ENCODE results near the gene ECHDC3.

ECHDC3 gene

DNA sequence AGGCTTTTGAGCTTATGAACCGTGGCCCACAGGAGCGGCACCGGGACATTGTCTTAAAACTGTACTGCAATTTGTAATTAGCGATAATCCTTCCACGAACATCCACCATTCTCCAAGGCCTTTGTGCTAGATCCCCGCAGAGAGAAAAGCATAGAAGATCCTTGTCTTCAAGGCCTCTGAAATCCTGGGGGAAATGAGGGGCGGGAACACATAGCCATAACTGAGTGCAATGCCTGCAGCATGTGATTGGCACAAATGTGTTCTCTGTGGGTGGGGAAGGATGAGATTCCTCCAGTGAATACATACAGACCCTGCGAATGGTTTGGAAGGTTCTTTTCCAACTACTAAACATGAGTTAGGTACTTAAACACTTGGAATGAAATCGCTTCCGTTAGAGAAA lies 55.1 kb downstream of the ECHDC3 start:
- Histone ChIP-seq H3K4me1 (ENCODE audit: control insufficient read depth, insufficient read depth, low read length) (0 out of 2 replicates have a peak, but pooled peaks cover 2% of the 10 kb centered on the region), H3K27me3 (ENCODE audit: control insufficient read depth, insufficient read depth, low read length) (no peaks in the 10 kb centered on the region), H3K36me3 (ENCODE audit: control insufficient read depth, insufficient read depth, low read length) (no peaks in the 10 kb centered on the region), H3K9me3 (ENCODE audit: control insufficient read depth, insufficient read depth, low read length) (no peaks in the 10 kb centered on the region), H3K4me3 (ENCODE audit: low read length) (no peak overlapping the region), H3K27ac (ENCODE audit: low read length) (no peak overlapping the region)
- WGBS (ENCODE audit: insufficient coverage, insufficient read length): no CpG with 5 or more reads among the region's 10 CpGs
- no peak for DNase-seq (ENCODE audit: low read depth, low spot score)

GRCh38 chr10:11797847-11798633 lies 55.9 kb downstream of the ECHDC3 start:
- WGBS (ENCODE audit: insufficient coverage, insufficient read length): no CpG with 5 or more reads among the region's 12 CpGs
- no peak overlapping the region for H3K27ac ChIP-seq (ENCODE audit: low read length)
- H3K4me1 ChIP-seq (ENCODE audit: control insufficient read depth, insufficient read depth, low read length): 0 out of 2 replicates have a peak, but pooled peaks cover 2% of the 10 kb centered on the region
- H3K36me3 ChIP-seq (ENCODE audit: control insufficient read depth, insufficient read depth, low read length): no peaks in the 10 kb centered on the region
- no peak for DNase-seq (ENCODE audit: low read depth, low spot score)
- no peak overlapping the region for H3K4me3 ChIP-seq (ENCODE audit: low read length)
- no peaks in the 10 kb centered on the region for H3K27me3 ChIP-seq (ENCODE audit: control insufficient read depth, insufficient read depth, low read length)
- H3K9me3 ChIP-seq (ENCODE audit: control insufficient read depth, insufficient read depth, low read length): no peaks in the 10 kb centered on the region

DNA sequence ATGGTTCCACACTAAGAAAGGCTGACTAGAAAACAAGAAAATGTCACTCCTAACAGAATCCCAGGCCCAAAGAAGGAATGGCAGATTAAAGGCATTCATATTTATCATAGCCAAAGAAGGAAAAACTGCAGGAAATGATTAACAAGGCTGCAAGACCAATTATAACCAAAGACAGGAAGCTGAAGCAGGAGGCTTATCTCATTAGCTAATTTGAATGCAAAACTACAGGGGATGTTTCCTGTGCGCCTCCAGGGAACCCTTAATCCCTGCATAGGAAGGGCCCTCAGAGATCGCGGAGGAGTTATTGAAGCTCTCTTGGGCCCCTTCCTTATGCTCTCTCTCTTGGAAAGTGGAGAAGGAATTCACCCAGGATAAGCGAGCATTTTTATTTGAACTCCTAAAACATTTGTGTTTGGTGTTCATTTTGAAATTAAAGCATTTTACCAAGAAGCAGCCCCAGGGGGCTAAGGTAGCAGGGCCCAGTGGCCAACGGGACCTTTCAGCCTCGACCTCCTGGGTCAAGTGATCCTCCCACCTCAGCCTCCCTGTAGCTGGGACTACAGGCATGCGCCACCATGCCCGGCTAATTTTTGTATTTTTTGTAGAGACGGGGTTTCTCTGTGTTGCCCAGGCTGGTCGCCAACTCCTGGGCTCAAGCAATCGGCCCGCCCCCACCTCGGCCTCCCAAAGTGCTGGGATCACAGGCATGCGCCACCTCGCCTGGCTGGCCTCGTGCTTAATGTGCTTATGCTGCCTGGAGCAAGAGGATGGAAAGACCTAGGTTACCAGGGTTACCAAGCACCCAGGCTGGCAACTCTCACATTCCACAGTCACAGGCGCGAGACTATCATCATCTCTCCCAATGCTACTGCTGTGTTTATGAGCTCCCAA lies 56.9 kb downstream of the ECHDC3 start:
- 0 out of 2 replicates have a peak, but pooled peaks cover 2% of the 10 kb centered on the region for H3K4me1 ChIP-seq (ENCODE audit: control insufficient read depth, insufficient read depth, low read length)
- no peaks in the 10 kb centered on the region for H3K27me3 ChIP-seq (ENCODE audit: control insufficient read depth, insufficient read depth, low read length)
- no CpG with 5 or more reads among the region's 18 CpGs for WGBS (ENCODE audit: insufficient coverage, insufficient read length)
- H3K27ac ChIP-seq (ENCODE audit: low read length): no peak overlapping the region
- no peak overlapping the region for H3K4me3 ChIP-seq (ENCODE audit: low read length)
- no peaks in the 10 kb centered on the region for H3K36me3 ChIP-seq (ENCODE audit: control insufficient read depth, insufficient read depth, low read length)
- no peak for DNase-seq (ENCODE audit: low read depth, low spot score)
- H3K9me3 ChIP-seq (ENCODE audit: control insufficient read depth, insufficient read depth, low read length): no peaks in the 10 kb centered on the region

DNA sequence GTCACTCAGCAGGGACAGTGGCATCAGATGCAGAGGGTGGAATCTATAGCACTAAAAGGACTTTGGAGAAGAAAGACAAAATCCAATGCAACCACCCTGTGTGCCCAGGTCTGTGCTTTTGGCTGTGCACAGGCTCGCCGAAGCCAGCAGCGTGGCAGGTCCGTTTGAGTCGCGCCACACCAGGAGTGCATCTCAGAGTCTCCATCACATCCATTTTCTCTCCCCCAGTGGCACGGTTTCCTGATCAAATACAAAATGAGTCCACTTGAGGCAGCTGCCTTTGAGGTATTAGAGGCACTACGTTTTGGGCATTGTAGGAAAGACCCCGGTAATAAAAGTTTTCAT lies 57.5 kb downstream of the ECHDC3 start:
- Histone ChIP-seq H3K4me1 (ENCODE audit: control insufficient read depth, insufficient read depth, low read length) (0 out of 2 replicates have a peak, but pooled peaks cover 2% of the 10 kb centered on the region), H3K9me3 (ENCODE audit: control insufficient read depth, insufficient read depth, low read length) (no peaks in the 10 kb centered on the region), H3K36me3 (ENCODE audit: control insufficient read depth, insufficient read depth, low read length) (no peaks in the 10 kb centered on the region; the same call in 1 of the 2 replicates), H3K27me3 (ENCODE audit: control insufficient read depth, insufficient read depth, low read length) (no peaks in the 10 kb centered on the region), H3K27ac (ENCODE audit: low read length) (no peak overlapping the region), H3K4me3 (ENCODE audit: low read length) (no peak overlapping the region)
- no peak for DNase-seq (ENCODE audit: low read depth, low spot score)
- WGBS (ENCODE audit: insufficient coverage, insufficient read length): no CpG with 5 or more reads among the region's 9 CpGs

GRCh38 chr10:11804336-11804735 lies 62.2 kb downstream of the ECHDC3 start:
- Histone ChIP-seq H3K36me3 (ENCODE audit: control insufficient read depth, insufficient read depth, low read length) (no peaks in the 10 kb centered on the region; the same call in 1 of the 2 replicates), H3K9me3 (ENCODE audit: control insufficient read depth, insufficient read depth, low read length) (no peaks in the 10 kb centered on the region), H3K27me3 (ENCODE audit: control insufficient read depth, insufficient read depth, low read length) (no peaks in the 10 kb centered on the region), H3K4me1 (ENCODE audit: control insufficient read depth, insufficient read depth, low read length) (0 out of 2 replicates have a peak, but pooled peaks cover 2% of the 10 kb centered on the region), H3K27ac (ENCODE audit: low read length) (no peak overlapping the region), H3K4me3 (ENCODE audit: low read length) (no peak overlapping the region)
- WGBS (ENCODE audit: insufficient coverage, insufficient read length): no CpG with 5 or more reads among the region's 16 CpGs
- DNase-seq (ENCODE audit: low read depth, low spot score): no peak

- Histone ChIP-seq H3K27ac (ENCODE audit: low read length) (no peak overlapping the region), H3K4me1 (ENCODE audit: control insufficient read depth, insufficient read depth, low read length) (0 out of 2 replicates have a peak, but pooled peaks cover 2% of the 10 kb centered on the region), H3K36me3 (ENCODE audit: control insufficient read depth, insufficient read depth, low read length) (no peaks in the 10 kb centered on the region; the same call in 1 of the 2 replicates), H3K9me3 (ENCODE audit: control insufficient read depth, insufficient read depth, low read length) (no peaks in the 10 kb centered on the region), H3K27me3 (ENCODE audit: control insufficient read depth, insufficient read depth, low read length) (no peaks in the 10 kb centered on the region), H3K4me3 (ENCODE audit: low read length) (no peak overlapping the region)
- no CpG with 5 or more reads among the region's 4 CpGs for WGBS (ENCODE audit: insufficient coverage, insufficient read length)
- DNase-seq (ENCODE audit: low read depth, low spot score): no peak
Measured at GRCh38 chr10:11805792-11806191, 63.6 kb downstream of the ECHDC3 start.

DNA sequence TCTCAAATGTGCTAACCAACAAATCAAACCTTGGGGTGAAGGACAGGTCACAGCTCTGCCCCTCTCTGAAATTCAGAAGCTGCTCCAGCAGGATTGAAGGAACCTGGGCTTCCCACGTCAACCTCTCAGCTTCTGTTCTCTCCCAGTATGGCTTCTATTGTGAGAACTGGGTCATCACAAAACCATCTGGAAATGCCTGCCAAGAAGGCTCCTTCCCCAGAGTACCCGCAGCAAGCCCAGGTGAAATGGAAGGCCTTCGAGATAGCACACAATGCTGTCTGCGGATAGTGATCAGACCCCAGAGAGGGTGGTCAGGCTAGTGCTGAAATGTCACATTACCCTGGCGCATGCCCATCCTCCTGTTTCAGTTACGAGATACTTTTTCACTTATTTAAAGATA lies 64.5 kb downstream of the ECHDC3 start:
- no CpG with 5 or more reads among the region's 6 CpGs for WGBS (ENCODE audit: insufficient coverage, insufficient read length)

DNA sequence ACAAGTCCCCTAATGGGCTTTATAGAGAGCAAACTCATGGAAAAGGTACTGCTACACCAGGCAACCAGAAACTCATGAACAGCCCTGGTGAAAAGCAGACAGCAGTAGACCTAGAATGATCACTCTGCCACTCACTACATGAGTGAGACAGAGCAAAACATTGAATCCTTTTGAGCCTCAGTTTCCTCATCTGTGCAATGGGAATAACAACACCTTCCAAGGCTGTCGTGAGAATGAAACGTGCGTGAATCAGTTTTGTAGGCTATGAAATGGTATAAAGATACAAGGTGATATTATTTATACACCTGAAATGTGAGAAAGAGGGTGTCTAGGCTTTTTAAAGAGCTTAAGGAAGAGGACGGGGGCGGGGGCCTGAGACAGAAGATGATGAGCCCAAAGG lies 66.6 kb downstream of the ECHDC3 start:
- no peaks in the 10 kb centered on the region for H3K27me3 ChIP-seq (ENCODE audit: control insufficient read depth, insufficient read depth, low read length)
- H3K4me1 ChIP-seq (ENCODE audit: control insufficient read depth, insufficient read depth, low read length): 0 out of 2 replicates have a peak, but pooled peaks cover 2% of the 10 kb centered on the region
- H3K4me3 ChIP-seq (ENCODE audit: low read length): no peak overlapping the region
- no peak for DNase-seq (ENCODE audit: low read depth, low spot score)
- H3K9me3 ChIP-seq (ENCODE audit: control insufficient read depth, insufficient read depth, low read length): no peaks in the 10 kb centered on the region
- 100% methylated on average over 2 of the region's 5 CpGs for WGBS (ENCODE audit: insufficient coverage, insufficient read length)
- H3K27ac ChIP-seq (ENCODE audit: low read length): no peak overlapping the region
- no peaks in the 10 kb centered on the region; the same call in 1 of the 2 replicates for H3K36me3 ChIP-seq (ENCODE audit: control insufficient read depth, insufficient read depth, low read length)

More for the DNA sequence above, 64.5 kb downstream of the ECHDC3 start:
- no peaks in the 10 kb centered on the region for H3K27me3 ChIP-seq (ENCODE audit: control insufficient read depth, insufficient read depth, low read length)
- no peaks in the 10 kb centered on the region; the same call in 1 of the 2 replicates for H3K36me3 ChIP-seq (ENCODE audit: control insufficient read depth, insufficient read depth, low read length)
- no peaks in the 10 kb centered on the region for H3K9me3 ChIP-seq (ENCODE audit: control insufficient read depth, insufficient read depth, low read length)
- 0 out of 2 replicates have a peak, but pooled peaks cover 2% of the 10 kb centered on the region for H3K4me1 ChIP-seq (ENCODE audit: control insufficient read depth, insufficient read depth, low read length)
- H3K27ac ChIP-seq (ENCODE audit: low read length): no peak overlapping the region
- H3K4me3 ChIP-seq (ENCODE audit: low read length): no peak overlapping the region
- no peak for DNase-seq (ENCODE audit: low read depth, low spot score)

- Histone ChIP-seq H3K27me3 (ENCODE audit: control insufficient read depth, insufficient read depth, low read length) (no peaks in the 10 kb centered on the region), H3K4me3 (ENCODE audit: low read length) (no peak overlapping the region), H3K27ac (ENCODE audit: low read length) (no peak overlapping the region), H3K9me3 (ENCODE audit: control insufficient read depth, insufficient read depth, low read length) (no peaks in the 10 kb centered on the region), H3K36me3 (ENCODE audit: control insufficient read depth, insufficient read depth, low read length) (no peaks in the 10 kb centered on the region), H3K4me1 (ENCODE audit: control insufficient read depth, insufficient read depth, low read length) (0 out of 2 replicates have a peak, but pooled peaks cover 2% of the 10 kb centered on the region)
- DNase-seq (ENCODE audit: low read depth, low spot score): no peak
- no CpG with 5 or more reads among the region's 13 CpGs for WGBS (ENCODE audit: insufficient coverage, insufficient read length)
Measured at GRCh38 chr10:11810313-11810766, 68.2 kb downstream of the ECHDC3 start.

- WGBS (ENCODE audit: insufficient coverage, insufficient read length): no CpG with 5 or more reads among the region's 6 CpGs
- H3K27ac ChIP-seq (ENCODE audit: low read length): no peak overlapping the region
- no peak for DNase-seq (ENCODE audit: low read depth, low spot score)
- no peak overlapping the region for H3K4me3 ChIP-seq (ENCODE audit: low read length)
- H3K36me3 ChIP-seq (ENCODE audit: control insufficient read depth, insufficient read depth, low read length): no peaks in the 10 kb centered on the region
- H3K9me3 ChIP-seq (ENCODE audit: control insufficient read depth, insufficient read depth, low read length): no peaks in the 10 kb centered on the region
- 0 out of 2 replicates have a peak, but pooled peaks cover 2% of the 10 kb centered on the region for H3K4me1 ChIP-seq (ENCODE audit: control insufficient read depth, insufficient read depth, low read length)
- no peaks in the 10 kb centered on the region for H3K27me3 ChIP-seq (ENCODE audit: control insufficient read depth, insufficient read depth, low read length)
Measured at GRCh38 chr10:11810973-11811372, 68.8 kb downstream of the ECHDC3 start.

Data from iPS DF 6.9 (cell line).